Lower leg skin (tissue), 4 donors: ENCODE data around the gene EXOSC6. TPM values are rescaled to one million over a fixed set of nuclear protein-coding genes. Genes with fewer than 3 reads are reported as not detected.
"Not testable (repeated sequence)": the region's sequence is repeated elsewhere in the genome, so short reads cannot be mapped to it uniquely, and the experiment has no call there.

Experiments used
- DNase-seq, 2 donors: peaks; one replicate each; pipeline ENCODE4 v3.0.0-alpha.2; 2019; ENCODE audit warnings: low spot score in 2 of 2
- H3K4me3 ChIP-seq: fragments of 200-600 bp; sonication (generic); 2 replicates; pipeline ENCODE4 v1.5.1; 2017; ENCODE audit warnings: mild to moderate bottlenecking, low read depth; ENCODE audit not compliant: poor library complexity, severe bottlenecking
- CTCF ChIP-seq, 3 donors: fragments of 450-650 bp; IDR thresholded peaks; one replicate each; pipeline ENCODE4 v1.5.1; 2016; ENCODE audit warnings: antibody characterized with exemption in 3 of 3, mild to moderate bottlenecking in 3 of 3, moderate library complexity in 2 of 3
- POLR2A ChIP-seq, 2 donors: fragments of 450-650 bp; IDR thresholded peaks; one replicate each; pipeline ENCODE4 v1.6.1; 2016 to 2017; ENCODE audit warnings: antibody characterized with exemption in 2 of 2, mild to moderate bottlenecking in 1 of 2, moderate library complexity in 1 of 2
- WGBS, 2 donors: methylation state at CpG; one replicate each; pipeline ENCODE4 v1.1.5; 2018; 5-methylcytosine and 5-hydroxymethylcytosine counted together
- intact Hi-C: fragments of 100-400 bp; cut with DNase I; formaldehyde crosslinking; loops from one replicate; pipeline ENCODE4 v1.15.0; 2023; ENCODE audit warnings: low total_unique reads
- total RNA-seq, 4 donors: library from RNA; depleted of rRNA; stranded (reverse); fragments of >200 nt; gene quantifications; one replicate each; pipeline ENCODE4 v1.1.0, GENCODE V29; 2016

Gene EXOSC6
- total RNA-seq, 4 donors from 2014 or later: 23.9 to 38.5 (median 31.8) TPM

DNA sequence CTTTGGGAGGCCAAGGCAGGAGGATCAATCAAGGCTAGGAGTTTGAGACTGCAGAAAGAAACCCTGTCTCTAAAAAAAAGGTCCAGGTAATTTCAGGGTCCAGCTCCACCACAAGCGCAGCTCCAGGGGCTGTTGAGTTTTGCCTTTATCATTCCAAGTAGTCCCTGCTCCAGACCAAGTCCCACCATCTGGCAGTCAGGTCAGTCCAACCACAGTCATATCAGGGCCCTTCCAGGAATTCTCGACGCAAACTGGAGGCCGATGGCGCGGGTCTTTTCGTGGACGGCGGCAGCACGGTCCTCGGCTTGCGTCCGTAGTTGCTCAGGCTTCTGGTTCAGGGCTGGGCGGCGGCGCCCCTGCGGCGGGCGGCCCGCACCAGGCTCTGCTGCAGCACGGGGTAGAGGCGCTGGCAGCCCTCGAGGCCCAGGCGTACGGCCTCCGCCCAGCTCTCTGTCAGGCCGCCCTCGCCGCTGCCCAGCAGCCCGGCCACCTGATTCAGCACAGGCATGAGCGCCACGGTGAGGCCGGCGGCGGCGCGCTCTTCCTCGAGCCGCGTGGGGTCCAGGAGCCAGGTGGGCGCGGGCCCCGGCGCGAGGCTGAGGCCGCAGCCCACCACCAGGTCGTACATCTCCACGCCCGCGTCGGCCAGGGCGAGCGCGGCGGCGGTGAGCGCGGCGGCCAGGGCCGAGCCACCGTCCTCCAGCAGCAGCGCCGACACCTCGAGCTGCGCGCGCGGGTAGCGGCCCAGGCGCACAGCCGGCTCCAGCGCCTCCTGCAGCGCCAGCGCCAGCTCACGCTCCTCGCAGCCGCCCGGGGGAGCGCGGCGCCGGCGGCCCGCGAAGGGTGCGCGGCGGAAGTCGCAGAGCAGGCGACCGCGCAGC, 752 bp downstream of the EXOSC6 start:
- peak overlapping the region; percentile 68 for H3K4me3 ChIP-seq
- WGBS, 2 donors: 3 to 4% methylated on average over 9 to 33 of the region's 92 CpGs
- TF ChIP-seq CTCF (IDR thresholded peaks at IDR 0.05) (no peak), POLR2A (IDR thresholded peaks at IDR 0.05) (no peak)
- peak in 1 of 2 donors; percentile 75 for DNase-seq
- intact Hi-C loops: no loop called here

DNA sequence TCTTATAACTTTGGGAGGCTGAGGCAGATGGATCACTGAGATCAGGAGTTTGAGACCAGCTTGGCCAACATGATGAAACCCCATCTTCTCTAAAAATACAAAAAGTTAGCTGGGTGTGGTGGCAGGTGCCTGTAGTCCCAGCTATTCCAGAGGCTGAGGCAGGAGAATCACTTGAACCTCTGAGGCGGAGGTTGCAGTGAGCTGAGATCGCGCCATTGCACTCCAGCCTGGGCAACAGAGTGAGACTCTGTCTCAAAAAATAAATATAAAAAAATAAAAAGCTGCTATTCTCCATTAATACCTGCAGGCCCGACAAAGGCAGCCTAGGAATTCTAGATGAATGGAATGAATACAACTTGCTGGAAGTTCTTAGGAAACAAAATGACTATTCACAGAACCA, 2.0 kb downstream of the EXOSC6 start:
- intact Hi-C loops, H3K4me3 ChIP-seq, DNase-seq: not testable (repeated sequence)
- 85 to 90% methylated on average over 4 of the region's 4 CpGs for WGBS, 2 donors

DNA sequence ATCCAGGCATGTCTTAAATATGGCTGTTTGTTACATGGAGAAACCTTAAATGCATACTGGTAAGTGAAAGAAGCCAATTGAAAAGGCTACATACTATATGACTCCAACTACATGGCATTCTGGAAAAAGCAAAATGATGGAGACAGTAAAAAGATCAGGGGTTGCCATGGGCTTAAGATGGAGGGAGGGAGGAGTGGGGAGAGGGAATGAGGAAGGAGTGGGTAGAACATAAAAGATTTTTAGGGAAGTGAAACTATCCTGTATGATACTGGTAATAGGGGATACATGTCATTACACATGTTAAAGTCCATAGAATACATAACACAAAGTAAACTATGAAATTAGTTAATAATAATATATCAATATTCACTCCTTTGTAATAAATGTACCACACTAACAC, 13.0 kb downstream of the EXOSC6 start:
- DNase-seq, intact Hi-C loops, H3K4me3 ChIP-seq: not testable (repeated sequence)

GRCh38 chr16:70231831-70232230, 19.9 kb downstream of the EXOSC6 start:
- WGBS, 2 donors: 75 to 86% methylated on average over 3 of the region's 3 CpGs
- intact Hi-C loops, H3K4me3 ChIP-seq, DNase-seq: not testable (repeated sequence)

- DNase-seq, H3K4me3 ChIP-seq, intact Hi-C loops: not testable (repeated sequence)
Measured at GRCh38 chr16:70226024-70226423, 25.7 kb downstream of the EXOSC6 start.

GRCh38 chr16:70225430-70225829, 26.3 kb downstream of the EXOSC6 start:
- intact Hi-C loops, H3K4me3 ChIP-seq, DNase-seq: not testable (repeated sequence)
- WGBS, 2 donors: 83 to 96% methylated on average over 4 of the region's 4 CpGs

GRCh38 chr16:70224645-70225044, 27.1 kb downstream of the EXOSC6 start:
- H3K4me3 ChIP-seq, DNase-seq, intact Hi-C loops: not testable (repeated sequence)
- WGBS, 2 donors: 89 to 100% methylated on average over 1 to 11 of the region's 24 CpGs

DNA sequence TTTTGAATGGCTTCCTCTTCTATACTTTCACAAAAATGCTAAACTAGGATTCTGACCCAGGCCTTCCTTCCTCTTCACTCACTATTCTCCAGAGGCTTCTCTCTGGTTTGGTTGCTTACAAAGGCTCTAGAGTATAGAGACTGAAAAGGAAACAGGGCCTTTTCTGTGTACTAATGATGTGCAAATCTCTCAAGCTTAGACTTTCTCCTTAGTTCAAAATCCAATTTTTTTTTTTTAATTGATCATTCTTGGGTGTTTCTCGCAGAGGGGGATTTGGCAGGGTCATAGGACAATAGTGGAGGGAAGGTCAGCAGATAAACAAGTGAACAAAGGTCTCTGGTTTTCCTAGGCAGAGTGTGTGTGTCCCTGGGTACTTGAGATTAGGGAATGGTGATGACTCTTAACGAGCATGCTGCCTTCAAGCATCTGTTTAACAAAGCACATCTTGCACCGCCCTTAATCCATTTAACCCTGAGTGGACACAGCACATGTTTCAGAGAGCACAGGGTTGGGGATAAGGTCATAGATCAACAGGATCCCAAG, 27.7 kb downstream of the EXOSC6 start:
- DNase-seq, intact Hi-C loops, H3K4me3 ChIP-seq: not testable (repeated sequence)
- WGBS, 2 donors: 75 to 85% methylated on average over 1 of the region's 3 CpGs

DNA sequence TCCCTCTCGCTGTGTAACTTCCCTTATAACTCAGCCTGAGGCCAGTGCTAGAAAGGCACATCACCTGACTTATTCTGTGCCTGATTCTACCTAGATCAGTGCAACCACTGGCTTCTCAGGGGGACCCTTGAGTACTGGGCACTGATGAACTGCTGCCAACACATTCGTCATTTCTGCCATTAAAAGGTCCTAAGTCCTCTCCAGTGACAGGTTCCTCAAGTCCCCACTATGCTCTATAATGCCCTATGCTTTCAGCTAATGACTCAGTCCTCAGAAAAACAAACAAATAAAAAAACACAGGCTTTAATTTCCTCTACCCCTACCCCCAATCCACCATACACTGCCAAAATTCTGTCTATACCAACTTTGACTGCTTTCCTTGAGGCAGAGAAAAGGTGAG, 28.5 kb downstream of the EXOSC6 start:
- DNase-seq, intact Hi-C loops, H3K4me3 ChIP-seq: not testable (repeated sequence)
- WGBS, 2 donors: 67% methylated on average over 1 of the region's 2 CpGs; no CpG with 5 or more reads in 1 of the 2 donors

GRCh38 chr16:70222574-70222973, 29.2 kb downstream of the EXOSC6 start:
- H3K4me3 ChIP-seq, intact Hi-C loops, DNase-seq: not testable (repeated sequence)
- 76 to 91% methylated on average over 2 of the region's 2 CpGs for WGBS, 2 donors

DNA sequence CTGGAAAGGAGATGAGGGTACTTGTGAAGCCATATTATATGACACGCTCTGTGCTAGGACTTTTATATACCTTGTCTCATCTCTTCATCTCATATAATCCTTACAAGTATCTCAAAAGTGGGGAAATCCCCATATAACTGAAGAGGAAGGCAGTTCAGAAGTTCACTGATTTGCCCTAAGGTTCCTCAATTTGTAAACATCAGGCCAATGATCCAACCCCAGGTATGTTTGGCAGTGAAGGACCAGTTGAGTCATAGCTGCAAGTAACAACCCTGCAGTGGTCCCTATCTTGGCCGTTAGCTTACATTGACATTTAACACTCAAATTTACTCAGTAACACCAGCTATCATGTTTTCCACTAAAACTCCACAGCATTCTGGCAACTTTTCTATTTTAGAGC, 33.2 kb downstream of the EXOSC6 start:
- DNase-seq, intact Hi-C loops, H3K4me3 ChIP-seq: not testable (repeated sequence)
- WGBS, 2 donors: 87 to 88% methylated on average over 2 of the region's 2 CpGs

- 91 to 93% methylated on average over 5 to 6 of the region's 6 CpGs for WGBS, 2 donors
- DNase-seq, intact Hi-C loops: not testable (repeated sequence)
Measured at GRCh38 chr16:70206382-70206781, 45.4 kb downstream of the EXOSC6 start.

DNA sequence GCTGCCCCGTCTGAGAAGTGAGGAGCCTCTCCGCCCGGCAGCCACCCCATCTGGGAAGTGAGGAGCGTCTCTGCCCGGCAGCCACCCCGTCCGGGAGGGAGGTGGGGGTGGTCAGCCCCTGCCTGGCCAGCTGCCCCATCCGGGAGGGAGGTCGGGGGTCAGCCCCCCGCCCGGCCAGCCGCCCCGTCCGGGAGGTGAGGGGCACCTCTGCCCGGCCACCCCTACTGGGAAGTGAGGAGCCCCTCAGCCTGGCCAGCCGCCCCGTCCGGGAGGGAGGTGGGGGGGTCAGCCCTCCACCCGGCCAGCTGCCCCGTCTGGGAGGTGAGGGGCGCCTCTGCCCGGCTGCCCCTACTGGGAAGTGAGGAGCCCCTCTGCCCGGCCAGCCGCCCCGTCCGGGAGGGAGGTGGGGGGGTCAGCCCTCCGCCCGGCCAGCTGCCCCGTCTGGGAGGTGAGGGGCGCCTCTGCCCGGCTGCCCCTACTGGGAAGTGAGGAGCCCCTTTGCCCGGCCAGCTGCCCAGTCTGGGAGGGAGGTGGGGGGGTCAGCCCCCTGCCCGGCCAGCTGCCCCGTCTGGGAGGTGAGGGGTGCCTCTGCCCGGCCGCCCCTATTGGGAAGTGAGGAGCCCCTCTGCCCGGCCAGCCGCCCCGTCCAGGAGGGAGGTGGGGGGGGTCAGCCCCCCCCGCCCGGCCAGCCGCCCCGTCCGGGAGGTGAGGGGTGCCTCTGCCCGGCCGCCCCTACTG, 46.9 kb downstream of the EXOSC6 start:
- DNase-seq, intact Hi-C loops, H3K4me3 ChIP-seq: not testable (repeated sequence)
- 91% methylated on average over 13 of the region's 46 CpGs; no CpG with 5 or more reads in 1 of the 2 donors for WGBS, 2 donors

More at GRCh38 chr16:70206382-70206781, 45.4 kb downstream of the EXOSC6 start:
- H3K4me3 ChIP-seq: not testable (repeated sequence)

- 93 to 94% methylated on average over 5 to 12 of the region's 29 CpGs for WGBS, 2 donors
- H3K4me3 ChIP-seq, intact Hi-C loops, DNase-seq: not testable (repeated sequence)
Measured at GRCh38 chr16:70204010-70204409, 47.7 kb downstream of the EXOSC6 start.
